GM12878 (cell line): Measurements from ENCODE around the gene ZNF341. TPM values are rescaled to one million over a fixed set of nuclear protein-coding genes. Genes with fewer than 3 reads are reported as not detected.

Experiments used
- ATAC-seq: fragments of 200-7000 bp; cut with Tn5 transposase; 3 replicates; pipeline ENCODE4 v1.9.1; 2020; ENCODE audit warnings: mild to moderate bottlenecking, moderate library complexity
- BruUV-seq: library from RNA; stranded (reverse); fragments of 400-500 nt; replicated peaks from 2 replicates; lab custom pipeline; 2021; lab: Mats Ljungman, UMichigan
- CTCF ChIA-PET: fragments of 300-600 bp; sonication (Branson Sonifier 250); formaldehyde crosslinking; extraction: SDS; loops from one replicate; lab custom pipeline; 2021; ENCODE audit warnings: inconsistent platforms; lab: Yijun Ruan, JAX
- POLR2A ChIA-PET: fragments of 350-600 bp; formaldehyde crosslinking; extraction: SDS; loops from one replicate; lab custom pipeline; 2021; ENCODE audit warnings: inconsistent platforms; lab: Charles Lee
- RAD21 ChIA-PET: fragments of 300-600 bp; sonication (Branson Sonifier 250); formaldehyde crosslinking; loops from one replicate; lab custom pipeline; 2023; ENCODE audit warnings: antibody characterized with exemption; ENCODE audit not compliant: unreplicated experiment; lab: Charles Lee
- SMC1A ChIA-PET: fragments of 300-600 bp; sonication (Branson Sonifier 250); formaldehyde crosslinking; loops from one replicate; lab custom pipeline; 2023; ENCODE audit not compliant: unreplicated experiment, uncharacterized antibody; lab: Charles Lee
- DNase-seq: peaks from one replicate; pipeline ENCODE4 v3.0.0-alpha.2; 2011; ENCODE audit warnings: low read depth, low spot score
- FAIRE-seq: peaks from 3 replicates; lab custom pipeline; 2011; peaks lifted over from hg19 to GRCh38; lab: Jason Lieb, UNC
- H2AFZ ChIP-seq: 2 replicates; pipeline ENCODE4 v1.6.0; 2011; ENCODE audit warnings: low read depth, low read length, control low read depth; ENCODE audit not compliant: control insufficient read depth
- H3K27ac ChIP-seq: 2 replicates; pipeline ENCODE4 v1.5.1; 2011; ENCODE audit warnings: control low read depth; ENCODE audit not compliant: control insufficient read depth, insufficient read depth
- H3K27me3 ChIP-seq, 2 experiments: replicated peaks in 1 of 2; 2 replicates each; pipeline versions ENCODE4 v1.6.0 to v1.6.1; 2011; ENCODE audit warnings: low read length in 1 of 2; ENCODE audit not compliant: control insufficient read depth in 2 of 2, insufficient read depth in 2 of 2
- H3K36me3 ChIP-seq, 2 experiments: 2 replicates each; pipeline ENCODE4 v1.5.1; 2011; ENCODE audit warnings: low read length in 1 of 2; ENCODE audit not compliant: control insufficient read depth in 2 of 2, insufficient read depth in 2 of 2
- H3K4me1 ChIP-seq: 2 replicates; pipeline ENCODE4 v1.6.1; 2011; ENCODE audit warnings: mild to moderate bottlenecking, low read length, moderate library complexity, mixed read lengths; ENCODE audit not compliant: control insufficient read depth, insufficient read depth
- H3K4me2 ChIP-seq: 2 replicates; pipeline ENCODE4 v1.6.0; 2011; ENCODE audit warnings: control low read depth; ENCODE audit not compliant: control insufficient read depth, insufficient read depth
- H3K4me3 ChIP-seq: fragments of 200-600 bp; sonication (generic); 2 replicates; pipeline ENCODE4 v1.5.1; 2016
- H3K79me2 ChIP-seq: 2 replicates; pipeline ENCODE4 v1.6.0; 2011; ENCODE audit warnings: low read length; ENCODE audit not compliant: control insufficient read depth, insufficient read depth
- H3K9ac ChIP-seq: 2 replicates; pipeline ENCODE4 v1.8.0; 2011; ENCODE audit warnings: low read length, control low read depth, mixed read lengths; ENCODE audit not compliant: control insufficient read depth, insufficient read depth
- H3K9me3 ChIP-seq: replicated peaks from 3 replicates; pipeline ENCODE4 v1.5.1; 2011; ENCODE audit warnings: mild to moderate bottlenecking, low read length; ENCODE audit not compliant: control insufficient read depth, insufficient read depth
- H4K20me1 ChIP-seq: 2 replicates; pipeline ENCODE4 v1.6.0; 2011; ENCODE audit not compliant: control insufficient read depth, insufficient read depth
- FOS ChIP-seq: IDR thresholded peaks from 3 replicates; pipeline ENCODE4 v1.6.1; 2011; ENCODE audit warnings: borderline replicate concordance; ENCODE audit not compliant: insufficient read length; ENCODE audit errors: extremely low read depth
- LARP7 ChIP-seq: fragments of 450-650 bp; IDR thresholded peaks from 2 replicates; pipeline ENCODE4 v1.6.1; 2017; ENCODE audit warnings: mild to moderate bottlenecking
- NFYB ChIP-seq: IDR thresholded peaks from 2 replicates; pipeline ENCODE4 v1.6.1; 2011; ENCODE audit warnings: low read depth, mild to moderate bottlenecking, low read length, improper control_type of control experiment, moderate library complexity; ENCODE audit not compliant: insufficient read depth
- NR2C1 ChIP-seq: fragments of 450-650 bp; IDR thresholded peaks from 2 replicates; pipeline ENCODE4 v1.6.1; 2017; ENCODE audit warnings: antibody characterized with exemption, mild to moderate bottlenecking, moderate library complexity
- NR2C2 ChIP-seq: IDR thresholded peaks from 2 replicates; pipeline ENCODE4 v1.6.1; 2011; ENCODE audit warnings: borderline replicate concordance, low read depth; ENCODE audit not compliant: control insufficient read depth, insufficient read length
- NR2F1 ChIP-seq: fragments of 450-650 bp; conservative IDR thresholded peaks from 2 replicates; pipeline ENCODE4 v1.6.1; 2017; ENCODE audit warnings: mild to moderate bottlenecking
- PAX5 ChIP-seq: IDR thresholded peaks from 2 replicates; pipeline ENCODE4 v1.6.1; 2011; ENCODE audit warnings: low read depth, low read length, borderline replicate concordance
- RFX5 ChIP-seq: IDR thresholded peaks from 2 replicates; pipeline ENCODE4 v1.6.1; 2011; ENCODE audit warnings: low read depth, low read length, improper control_type of control experiment
- WGBS: methylation state at CpG from one replicate; pipeline ENCODE4 v1.1.6; 2016; ENCODE audit warnings: low lambda C conversion rate; ENCODE audit not compliant: insufficient replicate concordance, insufficient coverage; ENCODE audit errors: missing lambda C conversion rate; 5-methylcytosine and 5-hydroxymethylcytosine counted together
- in situ Hi-C: fragments of 300-500 bp; cut with MboI; formaldehyde crosslinking; loops from 9 replicates; pipeline ENCODE4 v1.14.3; 2018; ENCODE audit warnings: mixed read lengths
- intact Hi-C: fragments of 100-400 bp; cut with micrococcal nuclease; formaldehyde crosslinking; loops from one replicate; pipeline ENCODE4 v1.14.2; 2022; ENCODE audit not compliant: unreplicated experiment
- polyA plus RNA-seq, 11 experiments: library from polyadenylated mRNA; depleted of rRNA in 4 of 11; unstranded in 6 of 11; stranded (reverse) in 5 of 11; fragments of >200 nt; fragmentation: Nextera tagmentation in 4 of 11; fragmentation: Illumina TruSeq in 1 of 11; extraction: Ambion mirVana in 4 of 11; extraction: Trizol in 1 of 11; gene quantifications; 1 replicate in 1 of 11; 2 replicates in 10 of 11; pipeline versions ENCODE4 v1.2.1 to v1.2.3, GENCODE V29; 2011 to 2016; ENCODE audit warnings: inconsistent platforms in 2 of 11, missing spikeins in 2 of 11, low read depth in 1 of 11
- total RNA-seq, 4 experiments: library from RNA; depleted of rRNA in 3 of 4; stranded (reverse); fragments of >200 nt in 3 of 4; fragmentation: Illumina TruSeq in 1 of 4; extraction: Trizol in 1 of 4; gene quantifications; 2 replicates each; pipeline versions ENCODE4 v1.2.1 to v1.2.3, GENCODE V29; 2013 to 2021
- TF ChIP-seq, protein P1 (sequence below): IDR thresholded peaks from 2 replicates; pipeline ENCODE4 v1.6.1; 2011; ENCODE audit warnings: low read depth, mild to moderate bottlenecking, low read length, moderate library complexity, borderline replicate concordance; ENCODE audit errors: extremely low read depth

The ZNF341 gene
- total and polyA plus RNA-seq, 10 of the 15 experiments (the other 5 are each of a cell fraction or from before 2014, with no cell fraction given), result 0.18 to 5.0 (median 2.6) TPM

- SMC1A ChIA-PET, result interaction anchor here (1.6 kb wide), 1 partner anchor 24 kb away, joined by 3 read pairs; no protein-coding TSS in a partner anchor
- 92% methylated on average over 2 of the region's 2 CpGs for whole genome bisulfite sequencing
Measured at GRCh38 chr20:33767777-33768138, 36.0 kb downstream of the ZNF341 start.

DNA sequence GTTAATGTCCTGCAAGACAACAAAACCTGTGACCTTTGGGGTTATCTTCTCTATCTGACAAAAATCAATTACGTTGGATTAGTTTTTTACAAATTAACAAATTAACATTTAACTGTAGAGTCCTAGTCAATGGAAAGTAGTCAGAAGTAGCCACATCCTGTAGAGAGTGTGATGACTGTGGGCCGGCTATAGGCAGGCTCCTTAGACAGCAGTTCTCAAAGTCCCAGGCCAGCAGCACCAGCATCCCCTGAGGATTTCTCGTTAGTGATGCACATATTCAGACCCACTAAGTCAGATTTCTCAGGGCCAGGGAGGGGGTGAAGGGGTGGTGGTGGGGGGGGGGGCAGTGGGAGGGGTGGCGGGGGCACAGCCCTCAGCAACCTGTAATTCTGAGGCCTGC lies 37.2 kb downstream of the ZNF341 start:
- intact Hi-C loops, result no loop called here
- WGBS, result 55% methylated on average over 3 of the region's 4 CpGs
- RAD21 ChIA-PET, result interaction anchor here (1.4 kb wide), 1 partner anchor 10 kb away, joined by 3 read pairs; no protein-coding TSS in a partner anchor
- SMC1A ChIA-PET, result interaction anchor here (1.6 kb wide), 1 partner anchor 23 kb away, joined by 3 read pairs; no protein-coding TSS in a partner anchor
- Histone ChIP-seq H3K9ac (no peak overlapping the region), H4K20me1 (no peaks in the 10 kb centered on the region), H3K4me2 (no peak overlapping the region)
- POLR2A ChIA-PET, result no interaction called here
- TF ChIP-seq, protein P1, sequence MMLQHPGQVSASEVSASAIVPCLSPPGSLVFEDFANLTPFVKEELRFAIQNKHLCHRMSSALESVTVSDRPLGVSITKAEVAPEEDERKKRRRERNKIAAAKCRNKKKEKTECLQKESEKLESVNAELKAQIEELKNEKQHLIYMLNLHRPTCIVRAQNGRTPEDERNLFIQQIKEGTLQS, result no peak
- TF ChIP-seq NFYB (no peak), NR2F1 (peak; percentile 18; the same call in 1 of the 2 replicates), PAX5 (no peak), RFX5 (no peak), NR2C2 (no peak)
- TF ChIP-seq, all 136 proteins: peak for 1
- in situ Hi-C loops, result no loop called here
- Histone ChIP-seq H3K4me3 (no peak overlapping the region), H3K4me1 (peaks cover 10% of the 10 kb centered on the region), H3K27me3 (no peaks in the 10 kb centered on the region), H3K79me2 (no peaks in the 10 kb centered on the region), H3K9me3 (no peaks in the 10 kb centered on the region), H2AFZ (no peak overlapping the region), H3K36me3 (peaks cover 0 to 4% of the 10 kb centered on the region in 2 experiments; a peak in 3 of 4 replicates), H3K27ac (no peak overlapping the region)
- ATAC-seq, result peak; percentile 41
- BruUV-seq, result no TSS peak
- DNase-seq, result no peak
- CTCF ChIA-PET, result interaction anchor here (0.9 kb wide), 1 partner anchor 10 kb away, joined by 3 read pairs; no protein-coding TSS in a partner anchor
- no peak for FAIRE-seq

More at GRCh38 chr20:33767777-33768138, 36.0 kb downstream of the ZNF341 start:
- Histone ChIP-seq H3K9ac (no peak overlapping the region), H3K79me2 (no peaks in the 10 kb centered on the region), H3K4me3 (no peak overlapping the region), H3K9me3 (no peaks in the 10 kb centered on the region; the same call in 2 of the 3 replicates), H3K36me3 (peaks cover 0 to 7% of the 10 kb centered on the region in 2 experiments; a peak in 3 of 4 replicates), H2AFZ (no peak overlapping the region), H3K4me1 (peaks cover 1% of the 10 kb centered on the region), H3K4me2 (no peak overlapping the region), H4K20me1 (no peaks in the 10 kb centered on the region), H3K27ac (no peak overlapping the region), H3K27me3 (no peaks in the 10 kb centered on the region)
- FAIRE-seq, result no peak
- CTCF ChIA-PET, result interaction anchor here (0.6 to 1.0 kb wide), 4 partner anchors 12 to 24 kb away, joined by 3 to 4 read pairs (median 4); no protein-coding TSS in a partner anchor
- no TSS peak for BruUV-seq
- no peak for DNase-seq
- POLR2A ChIA-PET, result interaction anchor here (0.7 to 0.8 kb wide), 2 partner anchors 34 to 47 kb away, joined by 3 read pairs; partner anchors contain the start of gene PXMP4
- no peak for ATAC-seq
- RAD21 ChIA-PET, result interaction anchor here (1.4 kb wide), 1 partner anchor 11 kb away, joined by 3 read pairs; no protein-coding TSS in a partner anchor
- intact Hi-C loops, result no loop called here
- in situ Hi-C loops, result no loop called here
- TF ChIP-seq FOS (no peak), NR2C1 (no peak), LARP7 (no peak)
